ENCODE results near the gene RPP40. TPM values are rescaled to one million over a fixed set of nuclear protein-coding genes. Genes with fewer than 3 reads are reported as not detected.

Gene RPP40
- total and polyA plus RNA-seq, 2 experiments from 2014 or later = 16.2 to 21.9 TPM

GRCh38 chr6:4977468-4977867, 26.4 kb downstream of the RPP40 start:
- Histone ChIP-seq H2AFZ (no peak overlapping the region), H3K36me3 (ENCODE audit: low read depth) (no peaks in the 10 kb centered on the region), H3K79me2 (ENCODE audit: insufficient read depth) (no peaks in the 10 kb centered on the region), H3K27me3 (replicated peaks; ENCODE audit: insufficient read depth) (no peaks in the 10 kb centered on the region), H3K9me3 (ENCODE audit: low read depth) (no peaks in the 10 kb centered on the region), H3K9me2 (ENCODE audit: insufficient read depth) (no peaks in the 10 kb centered on the region), H3K9ac (no peak overlapping the region), H3F3A (ENCODE audit: insufficient read depth) (no peaks in the 10 kb centered on the region), H4K20me1 (ENCODE audit: insufficient read depth) (no peaks in the 10 kb centered on the region), H3K4me1 (ENCODE audit: insufficient read depth) (0 out of 2 replicates have a peak, but pooled peaks cover 5% of the 10 kb centered on the region), H3K4me2 (ENCODE audit: unreplicated experiment) (no peak overlapping the region), H3K4me3 (no peak overlapping the region), H3K27ac (no peak overlapping the region)
- no peak for DNase-seq
- WGBS, 2 experiments (ENCODE audit: low coverage in 1 of 2, low lambda C conversion rate in 2 of 2, missing lambda C conversion rate in 2 of 2) = 60% methylated on average over 5 of the region's 5 CpGs
- in situ Hi-C loops (cut with MboI) = no loop called here
- no peak for TF ChIP-seq EZH2phosphoT487 (IDR thresholded peaks at IDR 0.05; ENCODE audit: insufficient read depth, low read depth)
- TF ChIP-seq EZH2 (IDR thresholded peaks at IDR 0.05; ENCODE audit: insufficient read depth, poor library complexity, severe bottlenecking) = no peak

GRCh38 chr6:4975506-4975905, 28.3 kb downstream of the RPP40 start:
- Histone ChIP-seq H3K9ac (no peak overlapping the region), H3K27ac (no peak overlapping the region), H3K4me1 (ENCODE audit: insufficient read depth) (0 out of 2 replicates have a peak, but pooled peaks cover 5% of the 10 kb centered on the region), H3K9me3 (ENCODE audit: low read depth) (no peaks in the 10 kb centered on the region), H3K9me2 (ENCODE audit: insufficient read depth) (no peaks in the 10 kb centered on the region), H3K27me3 (replicated peaks; ENCODE audit: insufficient read depth) (no peaks in the 10 kb centered on the region), H4K20me1 (ENCODE audit: insufficient read depth) (no peaks in the 10 kb centered on the region), H2AFZ (no peak overlapping the region), H3K4me2 (ENCODE audit: unreplicated experiment) (no peak overlapping the region), H3K4me3 (no peak overlapping the region), H3K36me3 (ENCODE audit: low read depth) (no peaks in the 10 kb centered on the region), H3K79me2 (ENCODE audit: insufficient read depth) (no peaks in the 10 kb centered on the region), H3F3A (ENCODE audit: insufficient read depth) (no peaks in the 10 kb centered on the region)
- TF ChIP-seq EZH2 (IDR thresholded peaks at IDR 0.05; ENCODE audit: insufficient read depth, poor library complexity, severe bottlenecking) (no peak), EZH2phosphoT487 (IDR thresholded peaks at IDR 0.05; ENCODE audit: insufficient read depth, low read depth) (no peak)
- WGBS, 2 experiments (ENCODE audit: low coverage in 1 of 2, low lambda C conversion rate in 2 of 2, missing lambda C conversion rate in 2 of 2) = 33 to 37% methylated on average over 3 of the region's 3 CpGs
- in situ Hi-C loops (cut with MboI) = no loop called here
- DNase-seq = no peak

DNA sequence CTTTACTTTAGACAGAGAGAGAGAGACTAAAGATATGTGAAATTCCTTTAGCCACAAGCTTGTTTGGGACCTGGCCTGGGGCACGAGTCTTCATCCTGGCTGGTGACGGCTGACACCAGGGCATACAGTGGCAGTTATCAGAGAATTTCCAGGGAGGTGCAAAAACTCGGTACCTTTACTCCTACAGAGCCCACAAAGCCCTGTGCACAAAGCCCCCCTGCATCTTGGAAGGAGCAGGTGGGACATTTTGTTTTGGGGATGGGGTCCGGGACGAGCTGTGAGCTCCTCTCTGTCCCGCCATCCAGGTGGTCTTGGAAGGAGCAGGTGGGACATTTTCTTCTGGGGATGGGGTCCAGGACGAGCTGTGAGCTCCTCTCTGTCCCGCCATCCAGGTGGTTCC, 28.9 kb downstream of the RPP40 start:
- Histone ChIP-seq H3K27me3 (replicated peaks; ENCODE audit: insufficient read depth) (no peaks in the 10 kb centered on the region), H3K27ac (no peak overlapping the region)
- in situ Hi-C loops (cut with MboI) = no loop called here

DNA sequence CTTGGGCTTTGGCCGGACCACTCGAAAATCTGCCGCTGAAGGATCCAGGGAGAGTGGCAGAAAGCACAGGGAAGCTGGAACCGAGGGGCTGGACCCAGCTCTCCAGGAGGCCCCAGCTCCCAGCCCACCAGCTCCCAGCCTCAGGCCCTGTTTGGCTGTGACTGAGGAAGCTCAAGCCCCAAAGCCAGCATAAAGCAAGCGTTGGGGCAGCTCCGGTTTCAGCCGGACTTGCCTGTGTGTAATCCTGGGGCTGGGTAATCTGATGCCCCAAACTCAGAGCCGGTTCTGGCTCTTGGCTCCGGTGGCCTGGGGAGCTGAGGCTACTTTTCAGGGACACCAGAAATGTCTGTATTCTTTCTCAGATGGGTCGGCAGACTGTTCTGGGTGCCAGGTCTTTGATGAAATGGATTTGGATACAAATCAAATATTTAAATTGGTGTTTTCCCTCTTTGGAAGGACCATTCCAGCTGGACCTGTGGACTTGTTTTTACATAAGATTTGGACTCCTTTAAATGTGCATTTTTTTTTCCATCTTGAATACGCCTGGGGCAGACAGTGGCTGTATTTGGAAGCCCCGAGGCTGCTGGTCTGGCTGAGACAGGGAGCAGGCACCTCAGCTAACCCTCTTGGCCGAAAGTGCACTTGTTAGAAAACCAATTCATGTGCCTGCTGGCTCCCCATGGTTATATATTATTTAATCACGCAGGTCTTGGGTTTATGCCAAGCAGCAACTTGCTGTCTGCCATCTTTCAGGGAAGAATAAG, 29.7 kb downstream of the RPP40 start:
- H3K9me3 ChIP-seq (ENCODE audit: low read depth) = no peaks in the 10 kb centered on the region
- H3K27me3 ChIP-seq (replicated peaks; ENCODE audit: insufficient read depth) = no peaks in the 10 kb centered on the region
- no peaks in the 10 kb centered on the region for H3K9me2 ChIP-seq (ENCODE audit: insufficient read depth)
- peak overlapping the region; percentile 25; the same call in 1 of the 2 replicates for H3K9ac ChIP-seq
- no peak for TF ChIP-seq EZH2 (IDR thresholded peaks at IDR 0.05; ENCODE audit: insufficient read depth, poor library complexity, severe bottlenecking)
- no peak for TF ChIP-seq EZH2phosphoT487 (IDR thresholded peaks at IDR 0.05; ENCODE audit: insufficient read depth, low read depth)
- H3K4me2 ChIP-seq (ENCODE audit: unreplicated experiment) = peak overlapping the region; percentile 19
- 0 out of 2 replicates have a peak, but pooled peaks cover 5% of the 10 kb centered on the region for H3K4me1 ChIP-seq (ENCODE audit: insufficient read depth)
- peak overlapping the region; percentile 79 for H2AFZ ChIP-seq
- 8 to 11% methylated on average over 14 of the region's 14 CpGs for WGBS, 2 experiments (ENCODE audit: low coverage in 1 of 2, low lambda C conversion rate in 2 of 2, missing lambda C conversion rate in 2 of 2)
- in situ Hi-C loops (cut with MboI) = no loop called here
- no peaks in the 10 kb centered on the region for H3F3A ChIP-seq (ENCODE audit: insufficient read depth)
- no peaks in the 10 kb centered on the region for H4K20me1 ChIP-seq (ENCODE audit: insufficient read depth)
- DNase-seq = peak; percentile 72
- H3K79me2 ChIP-seq (ENCODE audit: insufficient read depth) = no peaks in the 10 kb centered on the region
- H3K36me3 ChIP-seq (ENCODE audit: low read depth) = no peaks in the 10 kb centered on the region
- no peak overlapping the region for H3K27ac ChIP-seq
- H3K4me3 ChIP-seq = 0 out of 2 replicates have a peak overlapping the region, but pooled peaks have one; percentile 0

More for the DNA sequence above, 28.9 kb downstream of the RPP40 start:
- H3K4me1 ChIP-seq (ENCODE audit: insufficient read depth) = 0 out of 2 replicates have a peak, but pooled peaks cover 5% of the 10 kb centered on the region
- H3K9me3 ChIP-seq (ENCODE audit: low read depth) = no peaks in the 10 kb centered on the region
- no peak overlapping the region for H2AFZ ChIP-seq
- no peaks in the 10 kb centered on the region for H3F3A ChIP-seq (ENCODE audit: insufficient read depth)
- no peaks in the 10 kb centered on the region for H3K79me2 ChIP-seq (ENCODE audit: insufficient read depth)
- H3K36me3 ChIP-seq (ENCODE audit: low read depth) = no peaks in the 10 kb centered on the region
- no peak for TF ChIP-seq EZH2phosphoT487 (IDR thresholded peaks at IDR 0.05; ENCODE audit: insufficient read depth, low read depth)
- TF ChIP-seq EZH2 (IDR thresholded peaks at IDR 0.05; ENCODE audit: insufficient read depth, poor library complexity, severe bottlenecking) = no peak
- H3K9ac ChIP-seq = no peak overlapping the region
- DNase-seq = no peak
- H3K4me3 ChIP-seq = no peak overlapping the region
- H3K9me2 ChIP-seq (ENCODE audit: insufficient read depth) = no peaks in the 10 kb centered on the region
- WGBS, 2 experiments (ENCODE audit: low coverage in 1 of 2, low lambda C conversion rate in 2 of 2, missing lambda C conversion rate in 2 of 2) = 67 to 69% methylated on average over 8 of the region's 8 CpGs
- H4K20me1 ChIP-seq (ENCODE audit: insufficient read depth) = no peaks in the 10 kb centered on the region
- H3K4me2 ChIP-seq (ENCODE audit: unreplicated experiment) = no peak overlapping the region
